HepG2 (cell line): ENCODE results near the gene HSCB. TPM values are rescaled to one million over a fixed set of nuclear protein-coding genes. Genes with fewer than 3 reads are reported as not detected.

ENCODE experiments used
- ATF2 ChIP-seq: sonication (generic); formaldehyde crosslinking; IDR thresholded peaks from 2 replicates; pipeline ENCODE4 v1.4.0; 2020; ENCODE audit warnings: missing genetic modification reagents
- ETV6 ChIP-seq: sonication (generic); formaldehyde crosslinking; conservative IDR thresholded peaks from 2 replicates; pipeline ENCODE4 v1.4.0; 2020; ENCODE audit warnings: missing genetic modification reagents
- FOXC1 ChIP-seq: sonication (generic); formaldehyde crosslinking; IDR thresholded peaks from 2 replicates; pipeline ENCODE4 v1.8.0; 2022; ENCODE audit warnings: mild to moderate bottlenecking, missing genetic modification reagents, borderline replicate concordance
- FOXK1 ChIP-seq: sonication (generic); formaldehyde crosslinking; IDR thresholded peaks from 2 replicates; pipeline ENCODE4 v1.4.0; 2020; ENCODE audit warnings: low read depth, missing genetic modification reagents, borderline replicate concordance
- HNRNPUL1 ChIP-seq: fragments of 200-400 bp; formaldehyde crosslinking; IDR thresholded peaks from 2 replicates; pipeline ENCODE4 v1.6.1; 2017; ENCODE audit warnings: low read depth, mild to moderate bottlenecking, low read length, moderate library complexity
- MIXL1 ChIP-seq: IDR thresholded peaks from 2 replicates; pipeline ENCODE4 v1.6.1; 2016
- NCOR1 ChIP-seq: fragments of 200-600 bp; sonication (generic); IDR thresholded peaks from 2 replicates; pipeline ENCODE4 v1.7.0; 2017; ENCODE audit warnings: antibody characterized with exemption, low read length, borderline replicate concordance
- NR2C2 ChIP-seq: sonication (generic); formaldehyde crosslinking; IDR thresholded peaks from 2 replicates; pipeline ENCODE4 v1.4.0; 2020; ENCODE audit warnings: missing genetic modification reagents, mild to moderate bottlenecking, moderate library complexity, borderline replicate concordance
- PCBP1 ChIP-seq: fragments of 200-400 bp; formaldehyde crosslinking; IDR thresholded peaks from 2 replicates; pipeline ENCODE4 v1.6.1; 2017; ENCODE audit warnings: mild to moderate bottlenecking, low read depth, low read length, borderline replicate concordance
- RBM39 ChIP-seq: fragments of 200-400 bp; formaldehyde crosslinking; IDR thresholded peaks from one replicate; pipeline ENCODE4 v1.6.1; 2018; ENCODE audit warnings: antibody characterized with exemption, mild to moderate bottlenecking, low read depth, low read length; ENCODE audit not compliant: poor library complexity, severe bottlenecking
- SOX5 ChIP-seq: IDR thresholded peaks from 2 replicates; pipeline ENCODE4 v1.6.1; 2016; ENCODE audit warnings: borderline replicate concordance
- TCF7L2 ChIP-seq: IDR thresholded peaks from 2 replicates; pipeline ENCODE4 v1.6.1; 2011; ENCODE audit warnings: mild to moderate bottlenecking, low read depth, low read length, moderate library complexity
- ZBTB7B ChIP-seq: sonication (generic); formaldehyde crosslinking; IDR thresholded peaks from 2 replicates; pipeline ENCODE4 v1.4.0; 2020; ENCODE audit warnings: missing genetic modification reagents
- ZNF205 ChIP-seq: IDR thresholded peaks from 2 replicates; pipeline ENCODE4 v1.6.1; 2018; ENCODE audit warnings: missing biosample characterization, missing genetic modification reagents
- ZNF333 ChIP-seq: sonication (generic); formaldehyde crosslinking; IDR thresholded peaks from 2 replicates; pipeline ENCODE4 v1.4.0; 2020; ENCODE audit warnings: mild to moderate bottlenecking, missing genetic modification reagents, borderline replicate concordance
- ZNF33A ChIP-seq: sonication (generic); formaldehyde crosslinking; IDR thresholded peaks from 2 replicates; pipeline ENCODE4 v1.5.1; 2020; ENCODE audit warnings: missing genetic modification reagents, mild to moderate bottlenecking, moderate library complexity, borderline replicate concordance
- ZNF530 ChIP-seq: sonication (generic); formaldehyde crosslinking; IDR thresholded peaks from 2 replicates; pipeline ENCODE4 v1.5.0; 2020; ENCODE audit warnings: low read depth, mild to moderate bottlenecking, missing genetic modification reagents
- ZNF670 ChIP-seq: sonication (generic); formaldehyde crosslinking; IDR thresholded peaks from 2 replicates; pipeline ENCODE4 v1.8.0; 2022; ENCODE audit warnings: mild to moderate bottlenecking, missing genetic modification reagents, borderline replicate concordance
- ZNF746 ChIP-seq: sonication (generic); formaldehyde crosslinking; IDR thresholded peaks from 2 replicates; pipeline ENCODE4 v1.8.0; 2022; ENCODE audit warnings: mild to moderate bottlenecking, missing genetic modification reagents
- ZNF780A ChIP-seq: sonication (generic); formaldehyde crosslinking; IDR thresholded peaks from 2 replicates; pipeline ENCODE4 v1.8.0; 2022; ENCODE audit warnings: mild to moderate bottlenecking, missing genetic modification reagents, moderate library complexity
- ZNF879 ChIP-seq: sonication (generic); formaldehyde crosslinking; IDR thresholded peaks from 2 replicates; pipeline ENCODE4 v1.8.1; 2023; ENCODE audit warnings: missing genetic modification reagents
- polyA plus RNA-seq, 8 experiments: library from polyadenylated mRNA; depleted of rRNA in 3 of 8; stranded (reverse) in 7 of 8; unstranded in 1 of 8; fragments of >200 nt; fragmentation: Illumina TruSeq in 4 of 8; extraction: Trizol in 4 of 8; gene quantifications; 2 replicates each; pipeline versions ENCODE4 v1.2.1 to v1.2.3, GENCODE V29; 2011 to 2016; ENCODE audit warnings: low read depth in 4 of 8, missing spikeins in 1 of 8, mixed read lengths in 1 of 8; ENCODE audit not compliant: insufficient read depth in 1 of 8
- total RNA-seq, 5 experiments: library from RNA; depleted of rRNA; stranded (reverse); fragments of >200 nt; fragmentation: Illumina TruSeq; extraction: Trizol; gene quantifications; 2 replicates each; pipeline ENCODE4 v1.2.3, GENCODE V29; 2016; ENCODE audit warnings: low read depth in 1 of 5
- TF ChIP-seq, protein P1 (sequence below): sonication (generic); formaldehyde crosslinking; IDR thresholded peaks from 2 replicates; pipeline ENCODE4 v1.4.0; 2020; ENCODE audit warnings: mild to moderate bottlenecking, missing genetic modification reagents
- TF ChIP-seq, protein P2 (sequence below): sonication (generic); formaldehyde crosslinking; IDR thresholded peaks from 2 replicates; pipeline ENCODE4 v1.8.0; 2023; ENCODE audit warnings: mild to moderate bottlenecking, missing genetic modification reagents
- TF ChIP-seq, protein P3 (sequence below): sonication (generic); formaldehyde crosslinking; conservative IDR thresholded peaks from 2 replicates; pipeline ENCODE4 v1.8.0; 2022; ENCODE audit warnings: mild to moderate bottlenecking, moderate library complexity, missing genetic modification reagents

The HSCB gene
- total and polyA plus RNA-seq, 2 of the 13 experiments (the other 11 are each of a cell fraction or from before 2014, with no cell fraction given): 15.4 to 20.9 TPM

- TF ChIP-seq ATF2 (no peak; the same call in 1 of the 2 replicates), SOX5 (CRISPR knock-in tag) (no peak), ETV6 (CRISPR knock-in tag) (peak; percentile 39; the same call in 1 of the 2 replicates), ZNF33A (CRISPR knock-in tag) (no peak), FOXC1 (CRISPR knock-in tag) (0 out of 2 replicates have a peak, but pooled peaks have one; percentile 35), NCOR1 (no peak), RBM39 (no peak), ZNF530 (CRISPR knock-in tag) (no peak), NR2C2 (CRISPR knock-in tag) (peak; percentile 73), ZNF670 (CRISPR knock-in tag) (0 out of 2 replicates have a peak, but pooled peaks have one; percentile 57), ZNF879 (CRISPR knock-in tag) (no peak), ZNF780A (no peak), ZNF333 (CRISPR knock-in tag) (peak; percentile 74), ZNF205 (CRISPR knock-in tag) (no peak; the same call in 1 of the 2 replicates), ZBTB7B (CRISPR knock-in tag) (0 out of 2 replicates have a peak, but pooled peaks have one; percentile 22), ZNF746 (CRISPR knock-in tag) (peak; percentile 91), MIXL1 (peak; percentile 45; the same call in 1 of the 2 replicates), TCF7L2 (no peak), FOXK1 (0 out of 2 replicates have a peak, but pooled peaks have one; percentile 52), HNRNPUL1 (no peak), PCBP1 (0 out of 2 replicates have a peak, but pooled peaks have one; percentile 48)
- TF ChIP-seq, protein P1, sequence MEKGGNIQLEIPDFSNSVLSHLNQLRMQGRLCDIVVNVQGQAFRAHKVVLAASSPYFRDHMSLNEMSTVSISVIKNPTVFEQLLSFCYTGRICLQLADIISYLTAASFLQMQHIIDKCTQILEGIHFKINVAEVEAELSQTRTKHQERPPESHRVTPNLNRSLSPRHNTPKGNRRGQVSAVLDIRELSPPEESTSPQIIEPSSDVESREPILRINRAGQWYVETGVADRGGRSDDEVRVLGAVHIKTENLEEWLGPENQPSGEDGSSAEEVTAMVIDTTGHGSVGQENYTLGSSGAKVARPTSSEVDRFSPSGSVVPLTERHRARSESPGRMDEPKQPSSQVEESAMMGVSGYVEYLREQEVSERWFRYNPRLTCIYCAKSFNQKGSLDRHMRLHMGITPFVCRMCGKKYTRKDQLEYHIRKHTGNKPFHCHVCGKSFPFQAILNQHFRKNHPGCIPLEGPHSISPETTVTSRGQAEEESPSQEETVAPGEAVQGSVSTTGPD: peak; percentile 57; the same call in 1 of the 2 replicates
- TF ChIP-seq, protein P2, sequence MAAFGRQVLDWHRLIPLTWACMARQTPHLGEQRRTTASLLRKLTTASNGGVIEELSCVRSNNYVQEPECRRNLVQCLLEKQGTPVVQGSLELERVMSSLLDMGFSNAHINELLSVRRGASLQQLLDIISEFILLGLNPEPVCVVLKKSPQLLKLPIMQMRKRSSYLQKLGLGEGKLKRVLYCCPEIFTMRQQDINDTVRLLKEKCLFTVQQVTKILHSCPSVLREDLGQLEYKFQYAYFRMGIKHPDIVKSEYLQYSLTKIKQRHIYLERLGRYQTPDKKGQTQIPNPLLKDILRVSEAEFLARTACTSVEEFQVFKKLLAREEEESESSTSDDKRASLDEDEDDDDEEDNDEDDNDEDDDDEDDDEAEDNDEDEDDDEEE (CRISPR knock-in tag): no peak; the same call in 1 of the 2 replicates
- TF ChIP-seq, protein P3, sequence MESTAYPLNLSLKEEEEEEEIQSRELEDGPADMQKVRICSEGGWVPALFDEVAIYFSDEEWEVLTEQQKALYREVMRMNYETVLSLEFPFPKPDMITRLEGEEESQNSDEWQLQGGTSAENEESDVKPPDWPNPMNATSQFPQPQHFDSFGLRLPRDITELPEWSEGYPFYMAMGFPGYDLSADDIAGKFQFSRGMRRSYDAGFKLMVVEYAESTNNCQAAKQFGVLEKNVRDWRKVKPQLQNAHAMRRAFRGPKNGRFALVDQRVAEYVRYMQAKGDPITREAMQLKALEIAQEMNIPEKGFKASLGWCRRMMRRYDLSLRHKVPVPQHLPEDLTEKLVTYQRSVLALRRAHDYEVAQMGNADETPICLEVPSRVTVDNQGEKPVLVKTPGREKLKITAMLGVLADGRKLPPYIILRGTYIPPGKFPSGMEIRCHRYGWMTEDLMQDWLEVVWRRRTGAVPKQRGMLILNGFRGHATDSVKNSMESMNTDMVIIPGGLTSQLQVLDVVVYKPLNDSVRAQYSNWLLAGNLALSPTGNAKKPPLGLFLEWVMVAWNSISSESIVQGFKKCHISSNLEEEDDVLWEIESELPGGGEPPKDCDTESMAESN (CRISPR knock-in tag): peak; percentile 39; the same call in 1 of the 2 replicates
These were observed at the start of gene HSCB, which contains the start of gene CHEK2 (continued) for GRCh38 chr22:28741785-28742561.
